Endodermal cell (in vitro differentiated cells): ENCODE data around the gene MID2. TPM values are rescaled to one million over a fixed set of nuclear protein-coding genes. Genes with fewer than 3 reads are reported as not detected.
A peak's percentile ranks its signal among the peaks of the same experiment; 100 is the strongest.

Experiments
- DNase-seq: peaks from one replicate; pipeline ENCODE4 v3.0.0-alpha.2; 2017
- H3K27ac ChIP-seq: 2 replicates; pipeline ENCODE4 v1.5.1; 2013; ENCODE audit warnings: mild to moderate bottlenecking, low read depth, low read length, moderate library complexity
- H3K27me3 ChIP-seq: 2 replicates; pipeline ENCODE4 v1.6.1; 2013; ENCODE audit warnings: mild to moderate bottlenecking, low read length, moderate library complexity; ENCODE audit not compliant: insufficient read depth, control insufficient read depth, poor library complexity, severe bottlenecking
- H3K36me3 ChIP-seq: 2 replicates; pipeline ENCODE4 v1.7.0; 2013; ENCODE audit warnings: mild to moderate bottlenecking, low read length, moderate library complexity; ENCODE audit not compliant: control insufficient read depth, insufficient read depth
- H3K4me1 ChIP-seq: one replicate; pipeline ENCODE4 v1.7.0; 2013; ENCODE audit warnings: low read length; ENCODE audit not compliant: control insufficient read depth, insufficient read depth
- H3K4me3 ChIP-seq: 2 replicates; pipeline ENCODE4 v1.5.1; 2013; ENCODE audit warnings: mild to moderate bottlenecking, low read length, moderate library complexity
- H3K9ac ChIP-seq: 2 replicates; pipeline ENCODE4 v1.6.1; 2013; ENCODE audit warnings: mild to moderate bottlenecking, low read length, moderate library complexity; ENCODE audit not compliant: poor library complexity, severe bottlenecking; ENCODE audit errors: extremely low read depth
- H3K9me3 ChIP-seq: 2 replicates; pipeline ENCODE4 v1.6.1; 2013; ENCODE audit warnings: mild to moderate bottlenecking, low read length, moderate library complexity; ENCODE audit not compliant: control insufficient read depth
- H3K27ac Mint-ChIP-seq: 2 replicates; pipeline ENCODE4 v1.8.0; 2020; ENCODE audit warnings: mixed read lengths
- H3K27me3 Mint-ChIP-seq: 2 replicates; pipeline ENCODE4 v1.8.0; 2021; ENCODE audit warnings: mild to moderate bottlenecking, mixed read lengths; ENCODE audit not compliant: insufficient read depth
- H3K36me3 Mint-ChIP-seq: 2 replicates; pipeline ENCODE4 v1.8.0; 2020; ENCODE audit warnings: low read depth, mixed read lengths
- H3K4me1 Mint-ChIP-seq: 2 replicates; pipeline ENCODE4 v1.8.0; 2020; ENCODE audit warnings: mixed read lengths
- H3K4me3 Mint-ChIP-seq: 2 replicates; pipeline ENCODE4 v1.8.0; 2020; ENCODE audit warnings: mild to moderate bottlenecking, moderate library complexity, mixed read lengths
- H3K9me3 Mint-ChIP-seq: 2 replicates; pipeline ENCODE4 v1.8.0; 2020; ENCODE audit warnings: mild to moderate bottlenecking, mixed read lengths
- WGBS, 2 experiments: methylation state at CpG; one replicate each; pipeline versions ENCODE4 v1.1.5 to v1.1.7; 2013; ENCODE audit warnings: missing lambda C conversion rate in 2 of 2, mixed read lengths in 1 of 2; ENCODE audit not compliant: insufficient coverage in 1 of 2, insufficient read length in 1 of 2; 5-methylcytosine and 5-hydroxymethylcytosine counted together
- total RNA-seq, 2 donors: library from RNA; stranded (reverse); fragmentation: NEBNext Ultra II Directional in 1 of 2; extraction: Animal tissue kit (Norgen Biotek cat#: 25700) in 1 of 2; gene quantifications; 2 replicates in 1 of 2; 3 replicates in 1 of 2; pipeline ENCODE4 v1.2.1, GENCODE V29; 2021
- TF ChIP-seq, protein P1 (sequence below): fragments of 200-600 bp; sonication (generic); conservative IDR thresholded peaks from 2 replicates; pipeline ENCODE4 v1.5.0; 2021; ENCODE audit warnings: antibody characterized with exemption, mild to moderate bottlenecking

Gene MID2
- total RNA-seq, 2 donors from 2014 or later = 5.2 to 10.0 TPM

DNA sequence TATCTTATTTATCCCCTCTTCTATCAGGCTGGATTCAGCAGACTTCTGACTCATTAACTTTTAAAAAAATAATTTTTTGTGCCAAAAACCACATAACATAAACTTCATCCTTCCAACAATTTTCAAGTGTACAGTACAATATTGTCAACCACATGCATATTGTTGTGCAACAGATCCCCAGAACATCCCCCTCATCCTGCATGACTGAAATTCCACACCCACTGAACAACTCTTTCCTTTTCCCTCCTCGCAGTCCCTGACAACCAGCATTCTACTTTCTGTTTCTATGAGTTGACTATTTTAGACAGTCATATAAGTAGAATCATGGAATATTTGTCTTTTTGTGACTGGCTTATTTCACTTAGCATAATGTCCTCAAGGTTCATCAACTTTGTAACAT, 2.2 kb upstream of the MID2 start:
- Mint-ChIP-seq H3K4me1 (peaks cover 12% of the 10 kb centered on the region), H3K4me3 (no peak overlapping the region), H3K27me3 (peaks cover 56% of the 10 kb centered on the region), H3K27ac (no peak overlapping the region), H3K9me3 (peaks cover 33% of the 10 kb centered on the region), H3K36me3 (no peaks in the 10 kb centered on the region)
- Histone ChIP-seq H3K9ac (no peak overlapping the region), H3K9me3 (peaks cover 9% of the 10 kb centered on the region), H3K4me1 (no peaks in the 10 kb centered on the region), H3K4me3 (no peak overlapping the region), H3K27me3 (peaks cover 27% of the 10 kb centered on the region), H3K27ac (no peak overlapping the region), H3K36me3 (no peaks in the 10 kb centered on the region)
- no peak for DNase-seq
- TF ChIP-seq, protein P1, sequence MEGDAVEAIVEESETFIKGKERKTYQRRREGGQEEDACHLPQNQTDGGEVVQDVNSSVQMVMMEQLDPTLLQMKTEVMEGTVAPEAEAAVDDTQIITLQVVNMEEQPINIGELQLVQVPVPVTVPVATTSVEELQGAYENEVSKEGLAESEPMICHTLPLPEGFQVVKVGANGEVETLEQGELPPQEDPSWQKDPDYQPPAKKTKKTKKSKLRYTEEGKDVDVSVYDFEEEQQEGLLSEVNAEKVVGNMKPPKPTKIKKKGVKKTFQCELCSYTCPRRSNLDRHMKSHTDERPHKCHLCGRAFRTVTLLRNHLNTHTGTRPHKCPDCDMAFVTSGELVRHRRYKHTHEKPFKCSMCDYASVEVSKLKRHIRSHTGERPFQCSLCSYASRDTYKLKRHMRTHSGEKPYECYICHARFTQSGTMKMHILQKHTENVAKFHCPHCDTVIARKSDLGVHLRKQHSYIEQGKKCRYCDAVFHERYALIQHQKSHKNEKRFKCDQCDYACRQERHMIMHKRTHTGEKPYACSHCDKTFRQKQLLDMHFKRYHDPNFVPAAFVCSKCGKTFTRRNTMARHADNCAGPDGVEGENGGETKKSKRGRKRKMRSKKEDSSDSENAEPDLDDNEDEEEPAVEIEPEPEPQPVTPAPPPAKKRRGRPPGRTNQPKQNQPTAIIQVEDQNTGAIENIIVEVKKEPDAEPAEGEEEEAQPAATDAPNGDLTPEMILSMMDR = no peak
- no CpG with 5 or more reads among the region's 1 CpG for WGBS, 2 experiments

GRCh38 chrX:107826238-107827029, 768 bp downstream of the MID2 start:
- no peaks in the 10 kb centered on the region for H3K4me1 ChIP-seq
- peaks cover 27% of the 10 kb centered on the region for H3K27me3 ChIP-seq
- H3K4me1 Mint-ChIP-seq = peaks cover 21% of the 10 kb centered on the region
- H3K27ac ChIP-seq = no peak overlapping the region
- TF ChIP-seq, protein P1 = peak; percentile 27
- H3K27ac Mint-ChIP-seq = no peak overlapping the region
- H3K4me3 ChIP-seq = peak overlapping the region; percentile 70
- H3K9me3 ChIP-seq = no peaks in the 10 kb centered on the region
- no peak overlapping the region for H3K9ac ChIP-seq
- peaks cover 12% of the 10 kb centered on the region for H3K9me3 Mint-ChIP-seq
- DNase-seq = peak; percentile 78
- peak overlapping the region; percentile 58 for H3K4me3 Mint-ChIP-seq
- H3K36me3 ChIP-seq = no peaks in the 10 kb centered on the region
- 1% methylated on average over 100 of the region's 100 CpGs; no CpG with 5 or more reads in 1 of the 2 experiments for WGBS, 2 experiments
- no peaks in the 10 kb centered on the region for H3K36me3 Mint-ChIP-seq
- peaks cover 57% of the 10 kb centered on the region for H3K27me3 Mint-ChIP-seq

- H3K4me3 ChIP-seq = peak overlapping the region; percentile 70
- Mint-ChIP-seq H3K4me1 (peaks cover 22% of the 10 kb centered on the region), H3K27me3 (peaks cover 52% of the 10 kb centered on the region), H3K4me3 (peak overlapping the region; percentile 52), H3K9me3 (peaks cover 12% of the 10 kb centered on the region), H3K27ac (no peak overlapping the region), H3K36me3 (no peaks in the 10 kb centered on the region)
- no peaks in the 10 kb centered on the region for H3K4me1 ChIP-seq
- DNase-seq = no peak
- no peaks in the 10 kb centered on the region for H3K9me3 ChIP-seq
- H3K27me3 ChIP-seq = peaks cover 27% of the 10 kb centered on the region
- H3K27ac ChIP-seq = no peak overlapping the region
- no peak overlapping the region for H3K9ac ChIP-seq
- WGBS, 2 experiments = 53% methylated on average over 11 of the region's 13 CpGs; no CpG with 5 or more reads in 1 of the 2 experiments
- TF ChIP-seq, protein P1 = no peak
- no peaks in the 10 kb centered on the region for H3K36me3 ChIP-seq
Observed at GRCh38 chrX:107827030-107827831, 1.6 kb downstream of the MID2 start.
